GM19099 (cell line): ENCODE results near the gene MYOM1.

Experiments used
- POLR2A ChIP-seq: IDR thresholded peaks from 3 replicates; pipeline ENCODE4 v1.6.1; 2011; ENCODE audit warnings: low read depth; ENCODE audit not compliant: insufficient read length; ENCODE audit errors: extremely low read depth

Gene MYOM1

GRCh38 chr18:3066341-3067110 lies 153.2 kb downstream of the MYOM1 start:
- TF ChIP-seq POLR2A = no peak

GRCh38 chr18:3062798-3063680 lies 156.7 kb downstream of the MYOM1 start:
- TF ChIP-seq POLR2A = no peak

- no peak for TF ChIP-seq POLR2A
These were observed 158.0 kb downstream of the MYOM1 start for GRCh38 chr18:3061581-3062312.

GRCh38 chr18:3060667-3061580 lies 158.8 kb downstream of the MYOM1 start:
- TF ChIP-seq POLR2A = no peak

GRCh38 chr18:3059272-3059671 lies 160.5 kb downstream of the MYOM1 start:
- no peak for TF ChIP-seq POLR2A

GRCh38 chr18:3058328-3059191 lies 161.2 kb downstream of the MYOM1 start:
- no peak for TF ChIP-seq POLR2A

GRCh38 chr18:3057526-3057925 lies 162.2 kb downstream of the MYOM1 start:
- no peak for TF ChIP-seq POLR2A

- TF ChIP-seq POLR2A = no peak
These were observed 163.5 kb downstream of the MYOM1 start for GRCh38 chr18:3056311-3056710.

GRCh38 chr18:3055816-3056215 lies 164.0 kb downstream of the MYOM1 start:
- no peak for TF ChIP-seq POLR2A

- TF ChIP-seq POLR2A = no peak
These were observed 164.5 kb downstream of the MYOM1 start for GRCh38 chr18:3055186-3055728.

- TF ChIP-seq POLR2A = no peak
These were observed 165.0 kb downstream of the MYOM1 start for GRCh38 chr18:3054780-3055179.

GRCh38 chr18:3054214-3054613 lies 165.6 kb downstream of the MYOM1 start:
- no peak for TF ChIP-seq POLR2A

GRCh38 chr18:3053081-3053480 lies 166.7 kb downstream of the MYOM1 start:
- TF ChIP-seq POLR2A = no peak
